H1 (cell line): ENCODE measurements around the gene DNAJC9. TPM values are rescaled to one million over a fixed set of nuclear protein-coding genes. Genes with fewer than 3 reads are reported as not detected.

Source experiments
- CTCF ChIA-PET: fragments of 300-600 bp; sonication (Branson Sonifier 250); formaldehyde crosslinking; loops from one replicate; lab custom pipeline; 2021; ENCODE audit not compliant: partially characterized antibody; lab: Charles Lee
- POLR2A ChIA-PET: fragments of 300-600 bp; sonication (Branson Sonifier 250); formaldehyde crosslinking; loops from one replicate; lab custom pipeline; 2021; ENCODE audit warnings: inconsistent platforms; ENCODE audit not compliant: partially characterized antibody; lab: Charles Lee
- DNase-seq, 2 experiments: peaks; one replicate each; pipeline versions ENCODE4 v3.0.0 to v3.0.0-alpha.2; 2010 to 2022; ENCODE audit warnings: low spot score in 2 of 2, low read depth in 1 of 2, mixed read lengths in 1 of 2
- FAIRE-seq: peaks from 2 replicates; lab custom pipeline; 2011; peaks lifted over from hg19 to GRCh38; lab: Jason Lieb, UNC
- H2AFZ ChIP-seq: 2 replicates; pipeline ENCODE4 v1.8.1; 2012; ENCODE audit warnings: low read length, inconsistent platforms
- H2AK5ac ChIP-seq: 2 replicates; pipeline ENCODE4 v1.6.1; 2013; ENCODE audit warnings: low read depth, low read length
- H2BK120ac ChIP-seq: replicated peaks from 2 replicates; pipeline ENCODE3; 2013; ENCODE audit warnings: low read depth, low read length, inconsistent platforms
- H2BK12ac ChIP-seq: 2 replicates; pipeline ENCODE4 v1.6.1; 2013; ENCODE audit warnings: low read depth, low read length
- H2BK15ac ChIP-seq: 2 replicates; pipeline ENCODE4 v1.6.1; 2013; ENCODE audit warnings: low read length
- H2BK20ac ChIP-seq: 2 replicates; pipeline ENCODE4 v1.6.1; 2013; ENCODE audit warnings: low read length
- H2BK5ac ChIP-seq: 2 replicates; pipeline ENCODE4 v1.6.1; 2013; ENCODE audit warnings: low read depth, low read length
- H3K14ac ChIP-seq: 2 replicates; pipeline ENCODE4 v1.6.1; 2013; ENCODE audit warnings: inconsistent platforms; ENCODE audit not compliant: insufficient read length
- H3K18ac ChIP-seq: 2 replicates; pipeline ENCODE4 v1.6.1; 2013; ENCODE audit warnings: low read length; ENCODE audit errors: extremely low read depth
- H3K23ac ChIP-seq: 2 replicates; pipeline ENCODE4 v1.6.1; 2013; ENCODE audit warnings: inconsistent platforms; ENCODE audit not compliant: insufficient read length
- H3K23me2 ChIP-seq: 2 replicates; pipeline ENCODE4 v1.6.1; 2013; ENCODE audit warnings: low read depth, low read length
- H3K27ac ChIP-seq: 2 replicates; pipeline ENCODE4 v1.6.1; 2011; ENCODE audit warnings: low read depth, low read length, inconsistent platforms
- H3K27me3 ChIP-seq, 4 experiments: replicated peaks in 1 of 4; 1 replicate in 1 of 4; 2 replicates in 3 of 4; pipeline versions ENCODE4 v1.6.1 to v1.8.1; 2011 to 2013; ENCODE audit warnings: low read length in 3 of 4, mild to moderate bottlenecking in 3 of 4, inconsistent platforms in 2 of 4, mixed read lengths in 2 of 4, moderate library complexity in 1 of 4; ENCODE audit not compliant: control insufficient read depth in 3 of 4, insufficient read depth in 3 of 4; ENCODE audit errors: extremely low read depth in 1 of 4
- H3K36me3 ChIP-seq, 4 experiments: 2 replicates each; pipeline versions ENCODE4 v1.6.1 to v1.8.1; 2011 to 2013; ENCODE audit warnings: mild to moderate bottlenecking in 4 of 4, low read length in 3 of 4, moderate library complexity in 2 of 4, control low read depth in 1 of 4, inconsistent platforms in 1 of 4; ENCODE audit not compliant: insufficient read depth in 4 of 4, control insufficient read depth in 2 of 4
- H3K4ac ChIP-seq: replicated peaks from 2 replicates; pipeline ENCODE3; 2013; ENCODE audit warnings: low read length, low read depth, mixed read lengths, inconsistent platforms; ENCODE audit not compliant: insufficient read length
- H3K4me1 ChIP-seq, 4 experiments: replicated peaks in 1 of 4; 1 replicate in 1 of 4; 2 replicates in 3 of 4; pipeline versions ENCODE4 v1.6.1 to v1.8.1; 2011 to 2013; ENCODE audit warnings: low read length in 3 of 4, inconsistent platforms in 2 of 4, mixed read lengths in 1 of 4; ENCODE audit not compliant: insufficient read depth in 4 of 4, control insufficient read depth in 3 of 4
- H3K4me2 ChIP-seq, 2 experiments: 2 replicates each; pipeline versions ENCODE4 v1.6.1 to v1.8.1; 2011 to 2013; ENCODE audit warnings: low read depth in 2 of 2, low read length in 2 of 2, control low read depth in 1 of 2, inconsistent platforms in 1 of 2, mild to moderate bottlenecking in 1 of 2; ENCODE audit not compliant: insufficient read depth in 1 of 2
- H3K4me3 ChIP-seq, 4 experiments: fragments of 200-600, 300-600 bp in 1 of 4; sonication (generic), shearing (Covaris generic), sonication (Bioruptor Twin) in 1 of 4; 2 replicates each; pipeline versions ENCODE4 v1.5.1 to v1.8.1; 2011 to 2016; ENCODE audit warnings: low read length in 4 of 4, low read depth in 3 of 4, control low read depth in 2 of 4, inconsistent platforms in 2 of 4, mild to moderate bottlenecking in 2 of 4, mixed read lengths in 1 of 4, moderate library complexity in 1 of 4; ENCODE audit not compliant: insufficient read depth in 2 of 4; ENCODE audit errors: extremely low read depth in 1 of 4
- H3K56ac ChIP-seq: replicated peaks from 2 replicates; pipeline ENCODE3; 2013; ENCODE audit warnings: low read depth, mild to moderate bottlenecking, mixed read lengths, low read length, inconsistent platforms; ENCODE audit not compliant: insufficient read length
- H3K79me1 ChIP-seq: 2 replicates; pipeline ENCODE4 v1.6.1; 2013; ENCODE audit warnings: low read depth, low read length, control low read depth
- H3K79me2 ChIP-seq, 2 experiments: 2 replicates each; pipeline versions ENCODE4 v1.6.1 to v1.8.1; 2012 to 2013; ENCODE audit warnings: low read length in 2 of 2, mild to moderate bottlenecking in 2 of 2, inconsistent platforms in 1 of 2; ENCODE audit not compliant: insufficient read depth in 2 of 2, control insufficient read depth in 1 of 2
- H3K9ac ChIP-seq, 4 experiments: replicated peaks in 1 of 4; 1 replicate in 1 of 4; 2 replicates in 3 of 4; pipeline versions ENCODE4 v1.6.1 to v1.8.1; 2011 to 2013; ENCODE audit warnings: low read depth in 3 of 4, low read length in 3 of 4, control low read depth in 2 of 4, mild to moderate bottlenecking in 2 of 4, moderate library complexity in 2 of 4, inconsistent platforms in 1 of 4; ENCODE audit errors: extremely low read depth in 1 of 4
- H3K9me3 ChIP-seq, 2 experiments: 2 replicates each; pipeline versions ENCODE4 v1.6.1 to v1.8.1; 2012 to 2013; ENCODE audit warnings: mild to moderate bottlenecking in 2 of 2, moderate library complexity in 2 of 2, control low read depth in 1 of 2, inconsistent platforms in 1 of 2, low read depth in 1 of 2, low read length in 1 of 2, mixed read lengths in 1 of 2; ENCODE audit not compliant: insufficient read depth in 2 of 2
- H4K20me1 ChIP-seq, 2 experiments: replicated peaks in 1 of 2; 2 replicates each; pipeline versions ENCODE3 to v1.8.1; 2011 to 2013; ENCODE audit warnings: inconsistent platforms in 2 of 2, low read length in 2 of 2, mild to moderate bottlenecking in 1 of 2; ENCODE audit not compliant: insufficient read depth in 2 of 2, control insufficient read depth in 1 of 2
- H4K5ac ChIP-seq: 2 replicates; pipeline ENCODE4 v1.6.1; 2013; ENCODE audit warnings: low read length, low read depth, mixed read lengths, inconsistent platforms; ENCODE audit not compliant: insufficient read length
- H4K8ac ChIP-seq: 2 replicates; pipeline ENCODE4 v1.8.0; 2013; ENCODE audit warnings: mild to moderate bottlenecking, moderate library complexity, low read length, inconsistent platforms; ENCODE audit not compliant: insufficient read depth; ENCODE audit errors: extremely low read depth
- H4K91ac ChIP-seq: replicated peaks from 2 replicates; pipeline ENCODE3; 2013; ENCODE audit warnings: low read length, mixed read lengths, inconsistent platforms; ENCODE audit not compliant: insufficient read length
- BRCA1 ChIP-seq: IDR thresholded peaks from 2 replicates; pipeline ENCODE4 v1.6.1; 2012; ENCODE audit warnings: low read depth, low read length, improper control_type of control experiment
- CEBPB ChIP-seq: IDR thresholded peaks from 2 replicates; pipeline ENCODE4 v1.6.1; 2012; ENCODE audit warnings: low read depth, low read length
- E2F6 ChIP-seq: IDR thresholded peaks from 2 replicates; pipeline ENCODE4 v1.6.1; 2012; ENCODE audit warnings: inconsistent platforms
- EGR1 ChIP-seq: IDR thresholded peaks from 2 replicates; pipeline ENCODE4 v1.6.1; 2011; ENCODE audit warnings: low read depth, low read length, borderline replicate concordance
- EZH2 ChIP-seq: fragments of 200-600 bp; sonication (generic); IDR thresholded peaks from 2 replicates; pipeline ENCODE4 v1.7.1; 2012; ENCODE audit warnings: low read depth, mild to moderate bottlenecking, moderate library complexity, low read length, inconsistent platforms; ENCODE audit not compliant: severe bottlenecking
- JUND ChIP-seq: IDR thresholded peaks from 2 replicates; pipeline ENCODE4 v1.6.1; 2011; ENCODE audit warnings: mild to moderate bottlenecking, improper control_type of control experiment, low read length
- MAFK ChIP-seq: IDR thresholded peaks from 2 replicates; pipeline ENCODE4 v1.6.1; 2012; ENCODE audit warnings: low read depth, mild to moderate bottlenecking, improper control_type of control experiment, low read length
- POLR2AphosphoS5 ChIP-seq: IDR thresholded peaks from 2 replicates; pipeline ENCODE4 v1.6.1; 2011; ENCODE audit warnings: low read depth, low read length
- RNF2 ChIP-seq: fragments of 200-900, 300-1000 bp; sonication (generic); IDR thresholded peaks from 2 replicates; pipeline ENCODE4 v1.7.1; 2016; ENCODE audit warnings: borderline replicate concordance, low read depth, mild to moderate bottlenecking, antibody characterized with exemption, low read length; ENCODE audit not compliant: poor library complexity, severe bottlenecking; ENCODE audit errors: missing control alignments
- SIX5 ChIP-seq: IDR thresholded peaks from 2 replicates; pipeline ENCODE4 v1.6.1; 2011; ENCODE audit warnings: mild to moderate bottlenecking, low read depth, low read length
- SUZ12 ChIP-seq: fragments of 200-600 bp; sonication (generic); IDR thresholded peaks from 2 replicates; pipeline ENCODE4 v1.6.1; 2012; ENCODE audit warnings: mild to moderate bottlenecking, inconsistent platforms, low read length, moderate library complexity, mixed read lengths
- polyA plus RNA-seq, 7 experiments: library from polyadenylated mRNA; depleted of rRNA in 3 of 7; stranded (reverse) in 5 of 7; unstranded in 2 of 7; fragments of >200 nt in 5 of 7; fragments of 200-250 nt in 2 of 7; gene quantifications; 1 replicate in 5 of 7; 2 replicates in 1 of 7; 4 replicates in 1 of 7; pipeline versions ENCODE4 v1.2.1 to v1.2.3, GENCODE V29; 2011 to 2013; ENCODE audit warnings: missing spikeins in 2 of 7, mixed read lengths in 2 of 7
- total RNA-seq: library from RNA; stranded (reverse); fragmentation: NEBNext Ultra II Directional; extraction: Animal tissue kit (Norgen Biotek cat#: 25700); gene quantifications from 2 replicates; pipeline ENCODE4 v1.2.1, GENCODE V29; 2021

DNAJC9 gene
- total and polyA plus RNA-seq, 2 of the 8 experiments (the other 6 are each of a cell fraction or from before 2014, with no cell fraction given): 26.0 to 32.2 TPM

GRCh38 chr10:73225518-73225917 is 21.5 kb downstream of the DNAJC9 start:
- Histone ChIP-seq H2BK5ac (no peak overlapping the region), H3K27ac (no peak overlapping the region), H3K56ac (no peak overlapping the region), H3K9me3 (no peaks in the 10 kb centered on the region), H3K9ac (no peak overlapping the region), H3K14ac (no peak overlapping the region), H2BK20ac (no peak overlapping the region), H4K8ac (no peak overlapping the region), H3K27me3 (no peaks in the 10 kb centered on the region), H3K79me2 (no peaks in the 10 kb centered on the region), H3K18ac (no peak overlapping the region), H3K23ac (no peak overlapping the region), H2AK5ac (no peak overlapping the region), H2BK12ac (no peak overlapping the region), H3K4ac (no peak overlapping the region), H2AFZ (no peak overlapping the region), H3K4me3 (no peak overlapping the region), H3K79me1 (no peaks in the 10 kb centered on the region), H4K91ac (no peak overlapping the region), H3K23me2 (no peaks in the 10 kb centered on the region), H3K4me2 (no peak overlapping the region), H4K20me1 (peaks cover 0 to 2% of the 10 kb centered on the region in 2 experiments), H2BK120ac (no peak overlapping the region), H2BK15ac (no peak overlapping the region), H4K5ac (no peak overlapping the region), H3K36me3 (no peaks in the 10 kb centered on the region), H3K4me1 (no peaks in the 10 kb centered on the region)
- no peak for DNase-seq
- TF ChIP-seq BRCA1: no peak
- no peak for TF ChIP-seq E2F6
- no peak for TF ChIP-seq SUZ12
- TF ChIP-seq CEBPB: no peak
- TF ChIP-seq EZH2: no peak
- TF ChIP-seq POLR2AphosphoS5: no peak
- no peak for TF ChIP-seq MAFK
- TF ChIP-seq RNF2: no peak
- no peak for TF ChIP-seq SIX5
- TF ChIP-seq EGR1: no peak
- TF ChIP-seq JUND: no peak
- ChIA-PET POLR2A (interaction anchor here (1.4 kb wide), 1 partner anchor 13 kb away, joined by 5 read pairs; no protein-coding TSS in a partner anchor), CTCF (no interaction called here)
- no peak for FAIRE-seq
